Erythroblast (primary cell): ENCODE results near the gene SMOC2.

ENCODE experiments used
- GATA1 ChIP-seq: IDR thresholded peaks from 2 replicates; pipeline ENCODE4 v1.6.1; 2011; ENCODE audit warnings: low read depth, mild to moderate bottlenecking, control low read depth, low read length, moderate library complexity
- POLR2A ChIP-seq: IDR thresholded peaks from 2 replicates; pipeline ENCODE4 v1.6.1; 2011; ENCODE audit warnings: mild to moderate bottlenecking, low read length

GRCh38 chr6:168603234-168603633 lies 162.2 kb downstream of the SMOC2 start:
- TF ChIP-seq POLR2A: no peak
- TF ChIP-seq GATA1: no peak
